SK-N-SH (cell line): ENCODE measurements around the gene HDGFL2. TPM values are rescaled to one million over a fixed set of nuclear protein-coding genes. Genes with fewer than 3 reads are reported as not detected.

Experiments
- CTCF ChIA-PET: fragments of 300-600, 350-600 bp; formaldehyde crosslinking; extraction: SDS; loops from one replicate; lab custom pipeline; 2021; lab: Yijun Ruan, JAX
- POLR2A ChIA-PET: fragments of 350-600 bp; sonication (Branson Sonifier 250); formaldehyde crosslinking; extraction: SDS; loops from one replicate; lab custom pipeline; 2020; ENCODE audit warnings: antibody characterized with exemption, inconsistent platforms; lab: Yijun Ruan, JAX
- DNase-seq: peaks from one replicate; pipeline ENCODE4 v3.0.0; 2012
- H2AFZ ChIP-seq: fragments of 200-600 bp; sonication (generic); 2 replicates; pipeline ENCODE4 v1.8.1; 2016; ENCODE audit warnings: antibody characterized with exemption, mild to moderate bottlenecking, low read depth
- H3F3A ChIP-seq: fragments of 200-600 bp; sonication (generic); replicated peaks from 2 replicates; pipeline ENCODE3; 2016; ENCODE audit warnings: antibody characterized with exemption, mild to moderate bottlenecking; ENCODE audit not compliant: insufficient read depth
- H3K27ac ChIP-seq, 2 experiments: fragments of 200-500 bp in 1 of 2; fragments of 200-600 bp in 1 of 2; sonication (Bioruptor generic) in 1 of 2; sonication (generic), shearing (Covaris generic) in 1 of 2; 2 replicates each; pipeline versions ENCODE4 v1.5.1 to v1.6.1; 2014 to 2016; ENCODE audit warnings: low read depth in 2 of 2, inconsistent platforms in 1 of 2, low read length in 1 of 2, mild to moderate bottlenecking in 1 of 2, mixed read lengths in 1 of 2
- H3K27me3 ChIP-seq: fragments of 200-600 bp; sonication (generic), shearing (Covaris generic); 2 replicates; pipeline ENCODE4 v1.6.1; 2016; ENCODE audit warnings: mixed run types; ENCODE audit not compliant: insufficient read depth
- H3K36me3 ChIP-seq, 2 experiments: fragments of 200-500 bp in 1 of 2; fragments of 200-600 bp in 1 of 2; sonication (Bioruptor generic) in 1 of 2; sonication (generic) in 1 of 2; replicated peaks in 1 of 2; 2 replicates each; pipeline versions ENCODE3 to v1.5.1; 2014 to 2016; ENCODE audit warnings: low read length in 1 of 2, mild to moderate bottlenecking in 1 of 2; ENCODE audit not compliant: insufficient read depth in 2 of 2, control insufficient read depth in 1 of 2
- H3K4me1 ChIP-seq, 2 experiments: fragments of 200-500 bp in 1 of 2; fragments of 200-600 bp in 1 of 2; sonication (Bioruptor generic) in 1 of 2; sonication (generic), shearing (Covaris generic) in 1 of 2; 2 replicates each; pipeline versions ENCODE4 v1.5.1 to v1.6.1; 2014 to 2016; ENCODE audit warnings: low read depth in 1 of 2, low read length in 1 of 2, mixed run types in 1 of 2; ENCODE audit not compliant: insufficient read depth in 2 of 2, control insufficient read depth in 1 of 2
- H3K4me2 ChIP-seq: fragments of 200-600 bp; sonication (generic), shearing (Covaris generic); 2 replicates; pipeline ENCODE4 v1.6.1; 2017; ENCODE audit warnings: mixed run types
- H3K4me3 ChIP-seq, 2 experiments: fragments of 200-500 bp in 1 of 2; fragments of 200-600 bp in 1 of 2; sonication (Bioruptor generic) in 1 of 2; sonication (generic), shearing (Covaris generic) in 1 of 2; 2 replicates each; pipeline versions ENCODE4 v1.5.1 to v1.8.1; 2014 to 2016; ENCODE audit warnings: low read depth in 2 of 2, inconsistent platforms in 1 of 2, low read length in 1 of 2, mild to moderate bottlenecking in 1 of 2, mixed read lengths in 1 of 2, moderate library complexity in 1 of 2
- H3K79me2 ChIP-seq: fragments of 200-600 bp; sonication (generic); 2 replicates; pipeline ENCODE4 v1.8.1; 2017; ENCODE audit warnings: mild to moderate bottlenecking; ENCODE audit not compliant: insufficient read depth
- H3K9ac ChIP-seq: fragments of 200-600 bp; sonication (generic); 2 replicates; pipeline ENCODE4 v1.6.1; 2017; ENCODE audit warnings: mixed run types
- H3K9me2 ChIP-seq: fragments of 200-600 bp; sonication (generic); 2 replicates; pipeline ENCODE4 v1.6.1; 2017; ENCODE audit warnings: mixed run types
- H3K9me3 ChIP-seq: fragments of 200-600 bp; sonication (generic); 2 replicates; pipeline ENCODE4 v1.6.1; 2017; ENCODE audit warnings: mixed run types, mild to moderate bottlenecking, moderate library complexity
- H4K20me1 ChIP-seq: fragments of 200-600 bp; sonication (generic); 2 replicates; pipeline ENCODE4 v1.6.1; 2017; ENCODE audit warnings: mild to moderate bottlenecking, mixed run types; ENCODE audit not compliant: insufficient read depth
- EZH2phosphoT487 ChIP-seq: fragments of 200-600 bp; sonication (generic); IDR thresholded peaks from 2 replicates; pipeline ENCODE4 v1.6.1; 2017; ENCODE audit warnings: low read depth, mixed run types, mild to moderate bottlenecking, antibody characterized with exemption, moderate library complexity, borderline replicate concordance
- FOXJ3 ChIP-seq: sonication (generic); formaldehyde crosslinking; IDR thresholded peaks from 2 replicates; pipeline ENCODE4 v1.5.1; 2020; ENCODE audit warnings: mild to moderate bottlenecking, missing genetic modification reagents
- FOXM1 ChIP-seq: IDR thresholded peaks from 2 replicates; pipeline ENCODE4 v1.4.0; 2012; ENCODE audit warnings: low read depth, mild to moderate bottlenecking
- GATA2 ChIP-seq: sonication (generic); formaldehyde crosslinking; IDR thresholded peaks from 2 replicates; pipeline ENCODE4 v1.5.0; 2020; ENCODE audit warnings: mild to moderate bottlenecking, missing genetic modification reagents
- IRF3 ChIP-seq: fragments of 150-350 bp; IDR thresholded peaks from 2 replicates; pipeline ENCODE4 v1.6.1; 2016; ENCODE audit warnings: mild to moderate bottlenecking, low read depth, low read length
- MEF2A ChIP-seq: IDR thresholded peaks from 2 replicates; pipeline ENCODE4 v1.4.0; 2012; ENCODE audit warnings: low read depth, borderline replicate concordance
- MXI1 ChIP-seq: IDR thresholded peaks from 2 replicates; pipeline ENCODE4 v1.6.1; 2012; ENCODE audit warnings: mild to moderate bottlenecking, low read depth, low read length, improper control_type of control experiment
- POLR2AphosphoS5 ChIP-seq: IDR thresholded peaks from 2 replicates; pipeline ENCODE4 v1.6.1; 2012; ENCODE audit warnings: low read depth, low read length
- RAD21 ChIP-seq: IDR thresholded peaks from 2 replicates; pipeline ENCODE4 v1.6.1; 2012; ENCODE audit warnings: mild to moderate bottlenecking, low read length
- RXRA ChIP-seq: IDR thresholded peaks from 2 replicates; pipeline ENCODE4 v1.4.0; 2012; ENCODE audit warnings: low read depth, mild to moderate bottlenecking, borderline replicate concordance
- SMC3 ChIP-seq: IDR thresholded peaks from 2 replicates; pipeline ENCODE4 v1.6.1; 2012; ENCODE audit warnings: low read depth, low read length, improper control_type of control experiment
- TCF12 ChIP-seq: IDR thresholded peaks from 2 replicates; pipeline ENCODE4 v1.4.0; 2012
- TEAD4 ChIP-seq: IDR thresholded peaks from 2 replicates; pipeline ENCODE4 v1.4.0; 2012; ENCODE audit warnings: mild to moderate bottlenecking, borderline replicate concordance; ENCODE audit not compliant: insufficient read depth
- USF1 ChIP-seq: IDR thresholded peaks from 2 replicates; pipeline ENCODE4 v1.4.0; 2012; ENCODE audit warnings: low read depth, borderline replicate concordance
- USF2 ChIP-seq: fragments of 150-350 bp; IDR thresholded peaks from 2 replicates; pipeline ENCODE4 v1.6.1; 2017; ENCODE audit warnings: antibody characterized with exemption, low read length, low read depth, borderline replicate concordance
- WGBS: methylation state at CpG from one replicate; pipeline ENCODE4 v1.1.6; 2017; ENCODE audit warnings: low lambda C conversion rate; 5-methylcytosine and 5-hydroxymethylcytosine counted together
- polyA plus RNA-seq, 3 experiments: library from polyadenylated mRNA; depleted of rRNA; stranded (reverse); fragments of >200 nt; gene quantifications; 2 replicates each; pipeline ENCODE4 v1.2.3, GENCODE V29; 2012
- TF ChIP-seq, protein P1 (sequence below): IDR thresholded peaks from 2 replicates; pipeline ENCODE4; 2012
- TF ChIP-seq, protein P2 (sequence below): IDR thresholded peaks from 2 replicates; pipeline ENCODE4 v1.4.0; 2012; ENCODE audit warnings: low read depth, borderline replicate concordance

Gene HDGFL2
- polyA plus RNA-seq, 1 of the 3 experiments (the other 2 are of a cell fraction): 77.8 TPM

- TF ChIP-seq USF1 (no peak), EZH2phosphoT487 (no peak), POLR2AphosphoS5 (no peak)
Observed at GRCh38 chr19:4533334-4533733, 61.2 kb downstream of the HDGFL2 start (continued).

DNA sequence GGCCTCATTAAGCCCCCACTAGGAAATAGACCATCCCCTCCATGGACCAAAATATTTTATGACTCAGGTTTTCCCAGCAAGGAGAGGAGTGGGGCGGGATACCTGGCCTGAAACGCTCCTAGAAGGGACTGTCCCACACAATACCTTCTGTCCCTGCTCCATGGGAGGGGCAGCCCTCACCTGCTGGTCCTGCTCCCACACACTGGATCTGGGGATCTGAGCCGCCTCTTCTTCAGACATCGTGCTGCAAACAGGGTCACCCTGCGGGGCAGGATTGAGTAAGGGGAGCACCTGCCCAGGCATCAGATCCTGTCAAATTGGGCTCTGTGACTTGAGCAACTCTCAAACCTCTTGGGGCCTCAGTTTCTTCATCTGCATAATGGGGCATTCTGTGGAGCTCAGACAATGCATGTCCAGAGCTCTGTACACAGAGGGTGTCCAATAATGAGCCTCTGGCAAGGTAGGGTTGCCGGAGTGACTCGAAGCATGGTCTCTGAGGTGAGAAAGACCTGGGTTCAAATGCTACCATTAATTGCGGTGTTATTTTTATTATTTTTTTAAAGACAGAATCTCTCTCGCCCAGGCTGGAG lies 61.8 kb downstream of the HDGFL2 start:
- Histone ChIP-seq H3K27me3 (peaks cover 26% of the 10 kb centered on the region; the same call in 1 of the 2 replicates), H3K4me1 (peaks cover 0 to 13% of the 10 kb centered on the region in 2 experiments; a peak in 2 of 4 replicates), H3K4me3 (no peak overlapping the region), H3K9me3 (no peaks in the 10 kb centered on the region), H3F3A (no peaks in the 10 kb centered on the region), H3K9ac (no peak overlapping the region), H3K4me2 (no peak overlapping the region), H3K9me2 (no peaks in the 10 kb centered on the region), H3K36me3 (no peaks in the 10 kb centered on the region), H2AFZ (no peak overlapping the region), H3K27ac (no peak overlapping the region), H3K79me2 (no peaks in the 10 kb centered on the region), H4K20me1 (no peaks in the 10 kb centered on the region)
- TF ChIP-seq SMC3 (no peak), RAD21 (no peak), FOXJ3 (CRISPR knock-in tag) (no peak), TEAD4 (no peak), POLR2AphosphoS5 (no peak), FOXM1 (no peak), MEF2A (no peak), RXRA (no peak), TCF12 (no peak), USF2 (no peak), IRF3 (no peak), MXI1 (no peak), GATA2 (no peak)
- TF ChIP-seq, protein P1, sequence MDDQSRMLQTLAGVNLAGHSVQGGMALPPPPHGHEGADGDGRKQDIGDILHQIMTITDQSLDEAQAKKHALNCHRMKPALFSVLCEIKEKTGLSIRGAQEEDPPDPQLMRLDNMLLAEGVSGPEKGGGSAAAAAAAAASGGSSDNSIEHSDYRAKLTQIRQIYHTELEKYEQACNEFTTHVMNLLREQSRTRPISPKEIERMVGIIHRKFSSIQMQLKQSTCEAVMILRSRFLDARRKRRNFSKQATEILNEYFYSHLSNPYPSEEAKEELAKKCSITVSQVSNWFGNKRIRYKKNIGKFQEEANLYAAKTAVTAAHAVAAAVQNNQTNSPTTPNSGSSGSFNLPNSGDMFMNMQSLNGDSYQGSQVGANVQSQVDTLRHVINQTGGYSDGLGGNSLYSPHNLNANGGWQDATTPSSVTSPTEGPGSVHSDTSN: no peak
- TF ChIP-seq, protein P2, sequence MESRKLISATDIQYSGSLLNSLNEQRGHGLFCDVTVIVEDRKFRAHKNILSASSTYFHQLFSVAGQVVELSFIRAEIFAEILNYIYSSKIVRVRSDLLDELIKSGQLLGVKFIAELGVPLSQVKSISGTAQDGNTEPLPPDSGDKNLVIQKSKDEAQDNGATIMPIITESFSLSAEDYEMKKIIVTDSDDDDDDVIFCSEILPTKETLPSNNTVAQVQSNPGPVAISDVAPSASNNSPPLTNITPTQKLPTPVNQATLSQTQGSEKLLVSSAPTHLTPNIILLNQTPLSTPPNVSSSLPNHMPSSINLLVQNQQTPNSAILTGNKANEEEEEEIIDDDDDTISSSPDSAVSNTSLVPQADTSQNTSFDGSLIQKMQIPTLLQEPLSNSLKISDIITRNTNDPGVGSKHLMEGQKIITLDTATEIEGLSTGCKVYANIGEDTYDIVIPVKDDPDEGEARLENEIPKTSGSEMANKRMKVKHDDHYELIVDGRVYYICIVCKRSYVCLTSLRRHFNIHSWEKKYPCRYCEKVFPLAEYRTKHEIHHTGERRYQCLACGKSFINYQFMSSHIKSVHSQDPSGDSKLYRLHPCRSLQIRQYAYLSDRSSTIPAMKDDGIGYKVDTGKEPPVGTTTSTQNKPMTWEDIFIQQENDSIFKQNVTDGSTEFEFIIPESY: no peak
- ChIA-PET POLR2A (no interaction called here), CTCF (interaction anchor here (0.9 to 5.7 kb wide), 7 partner anchors 10 to 1459 kb away, joined by 3 to 78 read pairs (median 5); partner anchors contain the start of gene SEMA6B)
- WGBS: 90% methylated on average over 4 of the region's 9 CpGs
- DNase-seq: no peak
